ENCODE measurements around the gene MAP1A.

DNA sequence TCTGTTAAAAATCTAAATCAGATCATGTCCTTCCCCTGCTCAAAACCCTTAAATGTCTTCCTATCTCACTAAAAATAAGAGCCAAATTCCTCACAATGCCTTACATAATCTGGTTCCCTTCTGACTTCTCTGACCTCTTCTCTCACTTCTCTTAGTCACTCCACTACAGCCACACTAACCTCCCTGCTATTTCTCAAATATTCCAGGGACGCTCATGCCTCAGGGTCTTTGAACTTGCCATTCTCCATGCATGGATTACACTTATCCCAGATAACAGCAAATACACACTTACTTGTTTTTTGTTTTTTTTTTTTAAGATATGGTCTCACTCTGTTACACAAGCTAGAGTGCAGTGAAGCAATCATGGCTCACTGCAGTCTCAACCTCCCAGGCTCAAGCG lies 33.0 kb upstream of the MAP1A start:
- TF ChIP-seq, protein P1, sequence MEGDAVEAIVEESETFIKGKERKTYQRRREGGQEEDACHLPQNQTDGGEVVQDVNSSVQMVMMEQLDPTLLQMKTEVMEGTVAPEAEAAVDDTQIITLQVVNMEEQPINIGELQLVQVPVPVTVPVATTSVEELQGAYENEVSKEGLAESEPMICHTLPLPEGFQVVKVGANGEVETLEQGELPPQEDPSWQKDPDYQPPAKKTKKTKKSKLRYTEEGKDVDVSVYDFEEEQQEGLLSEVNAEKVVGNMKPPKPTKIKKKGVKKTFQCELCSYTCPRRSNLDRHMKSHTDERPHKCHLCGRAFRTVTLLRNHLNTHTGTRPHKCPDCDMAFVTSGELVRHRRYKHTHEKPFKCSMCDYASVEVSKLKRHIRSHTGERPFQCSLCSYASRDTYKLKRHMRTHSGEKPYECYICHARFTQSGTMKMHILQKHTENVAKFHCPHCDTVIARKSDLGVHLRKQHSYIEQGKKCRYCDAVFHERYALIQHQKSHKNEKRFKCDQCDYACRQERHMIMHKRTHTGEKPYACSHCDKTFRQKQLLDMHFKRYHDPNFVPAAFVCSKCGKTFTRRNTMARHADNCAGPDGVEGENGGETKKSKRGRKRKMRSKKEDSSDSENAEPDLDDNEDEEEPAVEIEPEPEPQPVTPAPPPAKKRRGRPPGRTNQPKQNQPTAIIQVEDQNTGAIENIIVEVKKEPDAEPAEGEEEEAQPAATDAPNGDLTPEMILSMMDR (IDR thresholded peaks at IDR 0.05; ENCODE audit: low read depth, low read length) = no peak
- TF ChIP-seq EZH2phosphoT487 (IDR thresholded peaks at IDR 0.05; ENCODE audit: low read depth) = no peak
